Stimulated activated CD4-positive, alpha-beta T cell treated with anti-CD3 and anti-CD28 coated beads, Interleukin-15, amount 100 ng/mL, for 1 hour (primary cell): ENCODE results near the gene DAZ1.
"Not testable (repeated sequence)": the region's sequence is repeated elsewhere in the genome, so short reads cannot be mapped to it uniquely, and the experiment has no call there.

Experiments used
- DNase-seq, 2 donors: peaks; one replicate each; pipeline ENCODE4 v3.0.0-alpha.2; 2020; ENCODE audit warnings: low read depth in 1 of 2, low spot score in 1 of 2

Gene DAZ1, protein sequence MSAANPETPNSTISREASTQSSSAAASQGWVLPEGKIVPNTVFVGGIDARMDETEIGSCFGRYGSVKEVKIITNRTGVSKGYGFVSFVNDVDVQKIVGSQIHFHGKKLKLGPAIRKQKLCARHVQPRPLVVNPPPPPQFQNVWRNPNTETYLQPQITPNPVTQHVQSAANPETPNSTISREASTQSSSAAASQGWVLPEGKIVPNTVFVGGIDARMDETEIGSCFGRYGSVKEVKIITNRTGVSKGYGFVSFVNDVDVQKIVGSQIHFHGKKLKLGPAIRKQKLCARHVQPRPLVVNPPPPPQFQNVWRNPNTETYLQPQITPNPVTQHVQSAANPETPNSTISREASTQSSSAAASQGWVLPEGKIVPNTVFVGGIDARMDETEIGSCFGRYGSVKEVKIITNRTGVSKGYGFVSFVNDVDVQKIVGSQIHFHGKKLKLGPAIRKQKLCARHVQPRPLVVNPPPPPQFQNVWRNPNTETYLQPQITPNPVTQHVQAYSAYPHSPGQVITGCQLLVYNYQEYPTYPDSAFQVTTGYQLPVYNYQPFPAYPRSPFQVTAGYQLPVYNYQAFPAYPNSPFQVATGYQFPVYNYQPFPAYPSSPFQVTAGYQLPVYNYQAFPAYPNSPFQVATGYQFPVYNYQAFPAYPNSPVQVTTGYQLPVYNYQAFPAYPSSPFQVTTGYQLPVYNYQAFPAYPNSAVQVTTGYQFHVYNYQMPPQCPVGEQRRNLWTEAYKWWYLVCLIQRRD

DNA sequence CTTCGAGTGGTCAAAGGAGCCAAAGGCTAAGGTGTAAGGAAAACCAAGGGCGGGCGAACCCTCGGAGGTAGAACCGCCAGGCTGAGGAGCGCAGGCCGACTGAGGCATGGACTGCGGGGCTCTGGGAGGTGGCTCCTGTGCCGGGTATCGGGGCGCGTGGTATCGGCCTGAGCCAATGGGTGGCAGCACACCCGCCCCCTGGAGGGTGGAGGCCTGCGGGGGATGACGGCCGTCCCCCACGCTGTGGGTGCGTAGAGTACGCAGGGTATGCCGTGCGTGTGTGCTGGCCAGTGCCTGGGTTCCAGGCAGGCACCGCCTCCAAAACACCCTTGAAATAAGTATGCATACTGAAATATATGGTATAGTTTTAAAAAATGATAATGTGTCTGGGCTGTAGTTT lies at the start of gene DAZ1:
DAZ1 (minus strand) TSS at position 101 of the 400 bp plus-strand sequence. CDS start 208 bp downstream, outside the sequence.
- not testable (repeated sequence) for DNase-seq

DNA sequence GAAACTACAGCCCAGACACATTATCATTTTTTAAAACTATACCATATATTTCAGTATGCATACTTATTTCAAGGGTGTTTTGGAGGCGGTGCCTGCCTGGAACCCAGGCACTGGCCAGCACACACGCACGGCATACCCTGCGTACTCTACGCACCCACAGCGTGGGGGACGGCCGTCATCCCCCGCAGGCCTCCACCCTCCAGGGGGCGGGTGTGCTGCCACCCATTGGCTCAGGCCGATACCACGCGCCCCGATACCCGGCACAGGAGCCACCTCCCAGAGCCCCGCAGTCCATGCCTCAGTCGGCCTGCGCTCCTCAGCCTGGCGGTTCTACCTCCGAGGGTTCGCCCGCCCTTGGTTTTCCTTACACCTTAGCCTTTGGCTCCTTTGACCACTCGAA lies 20.4 kb upstream of the DAZ1 start, which contains the start of gene DAZ2:
DAZ2 (plus strand) TSS at position 301 of the 400 bp plus-strand sequence. CDS start 208 bp downstream, outside the sequence.
- not testable (repeated sequence) for DNase-seq

DNA sequence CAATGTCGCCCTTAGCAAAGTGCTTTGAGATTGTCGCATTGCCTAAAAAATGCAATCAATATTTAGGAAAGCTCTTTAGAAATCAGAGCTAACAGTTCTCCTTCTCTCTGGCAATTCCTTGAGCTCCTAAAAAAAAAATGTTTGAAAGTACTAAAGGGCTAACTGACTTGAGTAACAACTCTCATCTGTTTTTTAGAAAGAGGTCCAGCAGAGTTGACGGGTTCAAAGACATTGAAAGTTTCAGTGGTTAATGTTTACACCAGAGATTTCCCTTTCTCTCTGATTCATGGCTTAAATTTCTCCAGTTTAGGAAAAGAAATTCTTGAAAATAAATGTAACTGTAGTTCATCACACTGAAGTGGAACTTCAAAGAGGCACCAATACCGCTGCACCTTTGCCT lies 11.9 kb upstream of the DAZ1 start:
- not testable (repeated sequence) for DNase-seq

DNA sequence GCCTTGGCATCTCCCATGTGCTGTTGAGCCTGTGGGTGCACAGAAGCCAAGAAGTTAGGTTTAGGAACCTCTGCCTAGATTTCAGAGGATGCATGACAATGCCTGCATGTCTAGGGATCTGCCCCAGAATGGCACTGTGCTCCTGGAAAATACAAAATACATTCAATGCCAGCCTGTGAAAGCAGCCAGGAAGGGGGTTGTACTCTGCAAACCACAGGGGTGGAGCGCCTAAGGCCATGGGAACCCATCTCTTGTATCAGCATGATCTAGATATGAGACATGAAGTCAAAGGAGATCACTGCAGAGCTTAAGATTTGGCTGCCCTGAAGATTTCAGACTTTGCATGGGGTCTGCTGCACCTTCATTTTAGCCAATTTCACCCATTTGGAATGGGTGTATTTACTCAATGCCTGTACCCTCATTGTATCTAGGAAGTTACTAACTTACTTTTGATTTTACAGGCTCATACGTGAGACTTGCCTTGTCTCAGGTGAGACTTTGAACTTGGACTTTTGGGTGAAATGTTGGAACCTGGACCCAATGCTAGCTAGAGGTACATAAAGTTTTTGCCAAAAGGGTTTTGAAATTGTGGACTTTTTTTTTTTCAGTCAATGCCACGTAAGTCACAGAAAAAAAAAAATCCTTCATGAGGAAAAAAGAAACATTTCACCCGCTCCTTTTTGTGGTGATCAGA lies 11.1 kb upstream of the DAZ1 start:
- not testable (repeated sequence) for DNase-seq

DNA sequence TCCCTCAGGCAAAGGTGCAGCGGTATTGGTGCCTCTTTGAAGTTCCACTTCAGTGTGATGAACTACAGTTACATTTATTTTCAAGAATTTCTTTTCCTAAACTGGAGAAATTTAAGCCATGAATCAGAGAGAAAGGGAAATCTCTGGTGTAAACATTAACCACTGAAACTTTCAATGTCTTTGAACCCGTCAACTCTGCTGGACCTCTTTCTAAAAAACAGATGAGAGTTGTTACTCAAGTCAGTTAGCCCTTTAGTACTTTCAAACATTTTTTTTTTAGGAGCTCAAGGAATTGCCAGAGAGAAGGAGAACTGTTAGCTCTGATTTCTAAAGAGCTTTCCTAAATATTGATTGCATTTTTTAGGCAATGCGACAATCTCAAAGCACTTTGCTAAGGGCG lies 8.6 kb upstream of the DAZ1 start:
- DNase-seq = not testable (repeated sequence)
